Heart right ventricle (tissue), 16 donors: ENCODE data around the gene GAS6. TPM values are rescaled to one million over a fixed set of nuclear protein-coding genes. Genes with fewer than 3 reads are reported as not detected.

Experiments used
- ATAC-seq, 8 donors: fragments of 200-7000 bp; cut with Tn5 transposase; one replicate each; pipeline ENCODE4 v1.9.1; 2020; ENCODE audit warnings: mild to moderate bottlenecking in 8 of 8, moderate library complexity in 8 of 8, moderate number of reproducible peaks in 1 of 8
- DNase-seq, 2 donors: peaks; one replicate each; pipeline ENCODE4 v3.0.0-alpha.2; 2020
- H3K27ac ChIP-seq, 10 donors: fragments of 200-600 bp; sonication (generic) in 2 of 10; one replicate each; pipeline versions ENCODE4 v1.5.0 to v1.8.0; 2020 to 2022; ENCODE audit warnings: mild to moderate bottlenecking in 3 of 10
- H3K27me3 ChIP-seq, 7 donors: fragments of 200-600 bp; one replicate each; pipeline ENCODE4 v1.8.0; 2021 to 2022; ENCODE audit warnings: mild to moderate bottlenecking in 2 of 7
- H3K36me3 ChIP-seq, 9 donors: fragments of 200-600 bp; sonication (generic) in 1 of 9; one replicate each; pipeline versions ENCODE4 v1.5.0 to v1.8.0; 2020 to 2022; ENCODE audit warnings: mild to moderate bottlenecking in 2 of 9
- H3K4me1 ChIP-seq, 9 donors: fragments of 200-600 bp; sonication (generic) in 1 of 9; one replicate each; pipeline versions ENCODE4 v1.5.0 to v1.8.0; 2020 to 2022; ENCODE audit warnings: mild to moderate bottlenecking in 4 of 9
- H3K4me3 ChIP-seq, 10 donors: fragments of 200-600 bp; sonication (generic) in 2 of 10; one replicate each; pipeline versions ENCODE4 v1.5.0 to v1.8.0; 2020 to 2022; ENCODE audit warnings: mild to moderate bottlenecking in 7 of 10, moderate library complexity in 2 of 10
- H3K9me3 ChIP-seq, 11 donors: fragments of 200-600 bp in 10 of 11; sonication (generic) in 2 of 11; one replicate each; pipeline versions ENCODE4 v1.5.0 to v1.8.0; 2013 to 2022; ENCODE audit warnings: mild to moderate bottlenecking in 2 of 11, control low read depth in 1 of 11, moderate library complexity in 1 of 11
- WGBS, 2 donors: extraction: QIAGEN DNeasy Blood & Tissue Kit; methylation state at CpG; one replicate each; pipeline ENCODE4 v1.1.7; 2013; ENCODE audit warnings: inconsistent platforms in 1 of 2; 5-methylcytosine and 5-hydroxymethylcytosine counted together
- intact Hi-C, 10 donors: fragments of 100-400 bp; cut with DNase I; formaldehyde crosslinking; loops; one replicate each; pipeline versions ENCODE4 v1.11.1 to v1.14.2; 2022
- polyA plus RNA-seq, 2 donors: library from polyadenylated mRNA; stranded (reverse); fragments of 200-250 nt; gene quantifications; one replicate each; pipeline ENCODE4 v1.2.3, GENCODE V29; 2013
- total RNA-seq, 10 donors: library from RNA; stranded (reverse); fragmentation: NEBNext Ultra II Directional in 3 of 10; extraction: Animal tissue kit (Norgen Biotek cat#: 25700) in 3 of 10; gene quantifications; one replicate each; pipeline versions ENCODE4 v1.2.1 to v1.2.4, GENCODE V29; 2021 to 2023
- TF ChIP-seq, protein P1 (sequence below), 9 donors: fragments of 200-600 bp; sonication (generic) in 2 of 9; IDR thresholded peaks; one replicate each; pipeline versions ENCODE4 v1.5.0 to v1.8.0; 2021 to 2022; ENCODE audit warnings: antibody characterized with exemption in 9 of 9, mild to moderate bottlenecking in 5 of 9, moderate library complexity in 1 of 9
- donor health status: Arrhythmogenic right ventricular cardiomyopathy.
- donor health status: ischemic (EF 13 %, LVEDD 7.1; RV severe dilation, severe dysfunction).
- donor health status: healthy with polysubstance abuse.
- donor health status: DM: no; HTN: yes; CAD: no.
- donor health status: DM: no; HTN: no; CAD: no.
- donor health status: ischemic (EF 25% LVEDD 6.9; RV normal size, moderate dysfunction).
- donor health status: ischemic (EF 25% LVEDD 5.7; RV mildly dilated, moderate dysfunction).
- donor health status: healthy.
- donor health status: DM: yes; HTN: yes; CAD: no.
- donor health status: Ischemic cardiomyopathy.
- donor health status: ischemic (EF 35%, LVEDD 5.7; RV mildly dilated, moderate dysfunction).
- donor health status: nonischemic (EF 11% LVEDD 7.7; RV severe dilation, severe dysfunction).
- donor health status: DM: yes; HTN: yes; CAD: no.
- donor health status: PGD.
- donor health status: ischemic (EF 29% LVEDD 5.4; RV normal size, mild dysfunction).
- donor health status: nonischemic (EF 23%, LVEDD 6.1; RV moderate dilation, normal function).

Gene GAS6
- total and polyA plus RNA-seq, 12 donors: 113 to 280 (median 174) TPM

DNA sequence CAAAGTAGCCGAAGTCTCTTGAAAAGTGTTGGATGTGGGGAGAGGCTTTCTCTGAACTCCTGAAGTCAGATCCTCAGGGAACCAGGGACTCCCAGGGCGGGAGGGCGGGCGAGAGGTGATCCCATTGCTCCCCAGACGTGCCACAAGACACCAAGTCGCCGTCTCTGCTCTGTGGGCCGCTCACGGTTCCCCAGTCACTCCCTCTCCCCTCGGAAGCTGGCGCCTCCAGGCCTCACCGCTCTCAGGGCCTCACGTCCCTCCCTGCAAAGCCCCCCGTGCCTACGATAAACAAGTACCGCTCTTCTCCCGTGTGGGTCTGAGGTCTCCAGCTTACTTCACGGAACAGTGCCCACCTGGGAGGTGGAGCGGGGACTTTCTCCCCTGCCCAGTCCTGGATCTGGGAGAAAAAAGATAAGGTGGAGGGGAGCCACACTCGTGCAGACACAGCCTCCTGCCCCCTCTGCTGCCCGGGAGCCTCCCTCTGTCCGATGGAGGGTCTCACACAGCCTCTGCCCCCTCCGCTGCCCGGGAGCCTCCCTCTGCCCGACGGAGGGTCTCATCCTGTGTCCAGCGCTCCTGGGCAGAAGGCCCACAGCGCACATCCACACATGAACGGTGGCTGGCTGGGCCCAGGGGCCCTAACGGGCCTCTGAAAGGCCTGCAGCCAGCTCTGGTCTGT, 50.7 kb downstream of the GAS6 start:
- intact Hi-C loops: loop anchor here in 1 of 10 donors (5.0 kb wide), 1 partner anchor 414 kb away; no protein-coding TSS in a partner anchor
- H3K4me3 ChIP-seq: no peak overlapping the region

DNA sequence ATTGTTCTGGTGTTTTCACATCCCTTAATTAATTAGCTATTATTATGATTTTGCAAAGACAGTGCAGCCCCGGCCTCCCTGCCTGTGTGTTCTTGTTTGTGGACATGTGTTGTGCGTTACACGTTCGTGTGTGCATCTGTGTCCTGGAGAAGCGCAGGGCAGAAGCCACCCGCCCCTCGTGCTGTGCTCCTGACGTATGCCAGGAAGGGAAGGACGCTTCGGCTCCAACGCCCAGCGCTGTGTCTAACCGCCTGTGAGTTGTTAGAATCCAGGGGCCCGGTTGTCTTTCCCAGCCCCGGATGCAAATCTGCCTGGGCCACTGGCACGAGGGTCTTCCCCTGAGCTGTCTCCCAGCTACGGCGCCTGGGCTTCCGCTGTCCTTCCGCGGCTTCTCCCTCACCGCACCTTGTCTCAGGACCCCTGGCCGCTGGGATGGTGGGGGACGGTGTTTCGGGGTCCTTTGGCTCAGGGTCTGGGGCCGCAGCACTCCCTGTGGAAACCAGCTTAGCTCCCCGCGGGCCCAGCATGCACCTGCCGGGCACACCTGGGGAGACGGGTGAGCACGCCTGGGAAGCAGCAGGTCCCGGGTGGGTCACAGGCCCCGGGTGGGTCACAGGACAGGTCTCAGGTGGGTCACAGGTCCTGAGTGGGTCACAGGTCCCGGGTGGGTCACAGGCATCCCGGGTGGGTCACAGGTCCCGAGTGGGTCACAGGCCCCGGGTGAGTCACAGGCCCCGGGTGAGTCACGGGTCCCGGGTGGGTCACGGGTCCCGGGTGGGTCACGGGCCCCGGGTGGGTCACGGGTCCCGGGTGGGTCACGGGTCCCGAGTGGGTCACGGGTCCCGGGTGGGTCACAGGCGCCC, 51.5 kb downstream of the GAS6 start:
- Histone ChIP-seq H3K4me3 (no peak overlapping the region), H3K36me3 (peaks cover 0 to 10% (median 0%) of the 10 kb centered on the region in 9 donors), H3K27me3 (no peaks in the 10 kb centered on the region), H3K4me1 (peaks cover 8 to 33% (median 19%) of the 10 kb centered on the region in 9 donors), H3K9me3 (peaks cover 0 to 20% (median 3%) of the 10 kb centered on the region in 11 donors), H3K27ac (no peak overlapping the region)
- no peak for DNase-seq
- no peak for ATAC-seq
- intact Hi-C loops: loop anchor here in 1 of 10 donors (5.0 kb wide), 1 partner anchor 415 kb away; no protein-coding TSS in a partner anchor
- TF ChIP-seq, protein P1, sequence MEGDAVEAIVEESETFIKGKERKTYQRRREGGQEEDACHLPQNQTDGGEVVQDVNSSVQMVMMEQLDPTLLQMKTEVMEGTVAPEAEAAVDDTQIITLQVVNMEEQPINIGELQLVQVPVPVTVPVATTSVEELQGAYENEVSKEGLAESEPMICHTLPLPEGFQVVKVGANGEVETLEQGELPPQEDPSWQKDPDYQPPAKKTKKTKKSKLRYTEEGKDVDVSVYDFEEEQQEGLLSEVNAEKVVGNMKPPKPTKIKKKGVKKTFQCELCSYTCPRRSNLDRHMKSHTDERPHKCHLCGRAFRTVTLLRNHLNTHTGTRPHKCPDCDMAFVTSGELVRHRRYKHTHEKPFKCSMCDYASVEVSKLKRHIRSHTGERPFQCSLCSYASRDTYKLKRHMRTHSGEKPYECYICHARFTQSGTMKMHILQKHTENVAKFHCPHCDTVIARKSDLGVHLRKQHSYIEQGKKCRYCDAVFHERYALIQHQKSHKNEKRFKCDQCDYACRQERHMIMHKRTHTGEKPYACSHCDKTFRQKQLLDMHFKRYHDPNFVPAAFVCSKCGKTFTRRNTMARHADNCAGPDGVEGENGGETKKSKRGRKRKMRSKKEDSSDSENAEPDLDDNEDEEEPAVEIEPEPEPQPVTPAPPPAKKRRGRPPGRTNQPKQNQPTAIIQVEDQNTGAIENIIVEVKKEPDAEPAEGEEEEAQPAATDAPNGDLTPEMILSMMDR (IDR thresholded peaks at IDR 0.05): no peak
- 90 to 92% methylated on average over 51 of the region's 51 CpGs for WGBS, 2 donors

More for the DNA sequence above, 50.7 kb downstream of the GAS6 start:
- no peak for ATAC-seq
- peak overlapping the region in 2 of 10 donors; percentile 43 to 58 for H3K27ac ChIP-seq
- H3K9me3 ChIP-seq: peaks cover 0 to 15% (median 3%) of the 10 kb centered on the region in 11 donors
- H3K36me3 ChIP-seq: peaks cover 0 to 10% (median 0%) of the 10 kb centered on the region in 9 donors
- H3K27me3 ChIP-seq: no peaks in the 10 kb centered on the region
- H3K4me1 ChIP-seq: peaks cover 14 to 41% (median 21%) of the 10 kb centered on the region in 9 donors
- no peak for DNase-seq
- WGBS, 2 donors: 82 to 87% methylated on average over 30 of the region's 30 CpGs
- TF ChIP-seq, protein P1 (IDR thresholded peaks at IDR 0.05): no peak

DNA sequence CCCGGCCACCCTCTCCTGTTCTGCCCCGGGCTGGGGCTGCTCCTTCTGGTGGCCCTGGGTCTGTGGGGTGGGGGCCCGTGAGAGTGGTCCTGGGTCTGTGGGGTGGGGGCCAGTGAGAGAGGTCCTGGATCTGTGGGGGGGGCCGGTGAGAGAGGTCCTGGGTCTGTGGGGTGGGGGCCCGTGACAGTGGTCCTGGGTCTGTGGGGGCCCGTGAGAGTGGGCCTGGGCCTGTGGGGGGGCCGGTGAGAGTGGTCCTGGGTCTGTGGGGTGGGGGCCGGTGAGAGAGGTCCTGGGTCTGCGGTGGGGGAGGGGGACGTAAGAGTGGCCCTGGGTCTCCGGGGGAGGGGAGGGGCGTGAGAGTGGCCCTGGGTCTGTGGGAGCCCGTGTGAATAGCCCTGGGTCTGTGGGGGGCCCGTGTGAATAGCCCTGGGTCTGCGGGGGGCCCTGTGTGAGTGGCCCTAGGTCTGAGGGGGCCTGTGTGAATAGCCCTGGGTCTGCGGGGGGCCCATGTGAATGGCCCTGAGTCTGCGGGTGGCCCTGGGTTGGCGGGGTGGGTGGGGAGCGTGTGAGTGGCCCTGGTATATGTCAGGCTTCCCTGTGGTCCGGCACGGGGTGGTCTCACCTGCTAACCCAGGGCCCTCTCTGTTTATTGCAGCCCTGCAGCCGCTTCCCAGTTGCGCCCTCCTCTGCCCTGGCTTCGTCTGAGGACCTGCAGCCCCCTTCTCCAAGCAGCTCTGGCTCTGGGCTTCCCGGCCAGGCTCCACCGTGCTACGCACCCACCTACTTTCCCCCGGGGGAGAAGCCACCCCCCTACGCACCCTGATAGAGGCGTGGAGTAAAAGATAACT, 52.6 kb downstream of the GAS6 start:
- intact Hi-C loops: loop anchor here in 2 of 10 donors (2.0 to 5.0 kb wide), 2 partner anchors 95 to 416 kb away; no protein-coding TSS in a partner anchor

More for the DNA sequence above, 52.6 kb downstream of the GAS6 start:
- H3K4me3 ChIP-seq: no peak overlapping the region
- no peak for ATAC-seq
- WGBS, 2 donors: 88 to 89% methylated on average over 28 to 30 of the region's 30 CpGs
- H3K4me1 ChIP-seq: peaks cover 0 to 22% (median 12%) of the 10 kb centered on the region in 9 donors
- H3K36me3 ChIP-seq: peaks cover 0 to 10% (median 0%) of the 10 kb centered on the region in 9 donors
- no peak for DNase-seq
- H3K27ac ChIP-seq: no peak overlapping the region
- H3K27me3 ChIP-seq: no peaks in the 10 kb centered on the region
- H3K9me3 ChIP-seq: peaks cover 0 to 20% (median 3%) of the 10 kb centered on the region in 11 donors
- TF ChIP-seq, protein P1 (IDR thresholded peaks at IDR 0.05): no peak
